ENCODE data around the gene SIPA1L3. TPM values are rescaled to one million over a fixed set of nuclear protein-coding genes. Genes with fewer than 3 reads are reported as not detected.

The SIPA1L3 gene
- total RNA-seq, 1 donor from 2014 or later = 16.5 TPM

DNA sequence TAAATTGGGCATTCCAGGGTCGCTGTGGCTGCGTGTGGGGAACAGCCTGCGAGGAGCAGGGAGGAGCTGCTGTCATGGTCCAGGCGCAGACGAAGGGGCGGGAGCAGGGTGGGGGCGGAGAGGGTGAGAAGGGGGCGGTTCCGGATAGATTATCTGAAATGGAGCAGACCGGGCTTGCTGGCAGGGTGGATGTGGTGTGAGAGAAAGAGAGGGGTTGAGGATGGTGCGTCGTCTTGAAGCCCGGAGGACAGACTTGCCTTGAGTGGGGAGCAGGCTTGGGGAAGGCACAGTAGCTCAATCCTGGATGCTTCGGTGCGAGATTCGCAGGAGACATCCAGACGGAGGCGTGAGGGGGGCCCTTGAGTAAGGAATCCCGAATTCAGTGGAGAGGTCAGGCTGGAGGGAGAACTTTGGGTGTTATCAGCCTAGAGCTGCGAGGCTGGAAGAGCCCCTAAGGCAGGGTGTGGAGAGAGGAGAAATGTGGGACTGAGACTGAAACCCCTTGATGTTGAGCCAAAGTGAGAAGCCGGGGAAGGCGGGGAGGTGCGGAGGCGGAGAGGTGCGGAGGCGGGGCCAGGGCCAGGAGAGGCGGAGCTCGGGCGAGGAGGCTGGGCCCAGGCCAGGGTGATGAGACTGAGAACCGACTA lies 276.4 kb downstream of the SIPA1L3 start:
- intact Hi-C loops (cut with micrococcal nuclease) = no loop called here

DNA sequence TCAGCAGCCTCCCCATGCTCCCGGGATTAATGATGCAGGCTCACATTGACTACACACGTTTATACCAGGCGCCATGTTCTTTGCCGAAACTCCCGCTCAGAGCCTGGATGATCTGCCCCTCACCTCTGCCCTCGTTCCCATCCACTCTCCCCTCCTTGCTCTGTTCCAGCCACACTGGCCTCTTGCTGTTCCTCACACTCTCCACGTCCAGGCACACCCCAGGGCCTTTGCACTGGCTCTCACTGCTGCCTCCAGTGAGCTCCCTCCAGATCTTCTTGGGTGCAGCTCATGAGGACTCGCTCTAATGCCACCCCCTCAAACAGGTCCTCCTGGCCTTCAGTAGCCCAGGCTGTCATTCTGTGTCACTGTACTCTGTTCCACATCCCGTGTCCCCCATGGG lies 277.8 kb downstream of the SIPA1L3 start:
- intact Hi-C loops (cut with micrococcal nuclease) = no loop called here

DNA sequence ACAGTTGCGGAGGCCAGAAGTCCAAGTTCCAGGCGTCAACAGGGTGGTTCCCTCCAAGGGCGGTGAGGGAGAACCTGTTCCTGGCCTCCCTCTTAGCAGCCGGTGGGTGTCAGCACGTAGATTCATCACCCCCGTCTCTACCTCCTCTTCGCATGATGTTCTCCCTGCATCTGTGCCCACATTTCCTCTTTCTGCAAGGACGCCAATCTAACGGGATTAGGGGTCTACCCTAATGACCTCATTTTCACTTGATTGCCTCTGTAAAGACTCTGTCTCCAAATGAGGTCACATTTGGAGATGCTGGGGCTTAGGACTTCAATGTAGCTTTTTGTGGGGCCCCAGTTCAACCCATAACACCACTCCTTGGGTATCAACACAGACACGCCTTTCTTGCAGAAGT lies 278.6 kb downstream of the SIPA1L3 start:
- intact Hi-C loops (cut with micrococcal nuclease) = no loop called here

DNA sequence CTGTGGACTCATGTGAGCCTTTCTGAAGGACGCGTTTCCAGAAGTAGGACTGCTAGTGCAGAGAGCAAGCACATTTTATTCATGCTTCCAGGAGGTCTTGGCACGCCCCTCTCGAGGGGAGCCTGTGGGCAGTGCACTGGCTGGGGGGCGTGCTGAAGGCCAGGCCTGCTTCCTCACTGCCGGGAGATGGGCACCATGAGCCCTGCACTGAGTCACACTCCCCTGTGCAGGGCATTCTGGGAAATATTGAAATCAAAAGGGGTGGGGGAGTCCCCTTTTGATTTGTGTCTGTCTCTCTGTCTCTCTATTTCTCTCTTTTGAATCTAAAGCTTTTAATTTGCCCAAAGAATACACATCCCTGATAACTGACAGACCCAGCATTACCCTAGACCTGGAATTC lies 283.1 kb downstream of the SIPA1L3 start:
- intact Hi-C loops (cut with micrococcal nuclease) = no loop called here

DNA sequence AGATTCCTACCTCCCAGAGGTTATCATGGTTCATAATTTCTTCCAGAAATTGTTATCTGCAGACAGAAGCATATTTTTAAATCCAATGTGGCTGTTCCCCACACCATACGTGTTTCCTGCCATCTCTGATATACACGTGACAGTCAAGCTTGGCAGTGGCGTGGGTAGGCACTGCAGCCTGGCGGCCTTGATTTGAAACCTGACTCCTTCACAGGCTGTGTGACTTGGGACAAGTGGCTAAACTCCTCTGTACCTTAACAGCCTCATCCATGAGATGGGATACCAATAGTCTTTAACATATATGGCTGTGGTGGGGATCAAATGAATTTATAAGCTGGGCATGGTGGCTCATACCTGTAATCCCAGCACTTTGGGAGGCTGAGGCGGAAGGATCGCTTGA lies 283.8 kb downstream of the SIPA1L3 start:
- intact Hi-C loops (cut with micrococcal nuclease) = no loop called here

DNA sequence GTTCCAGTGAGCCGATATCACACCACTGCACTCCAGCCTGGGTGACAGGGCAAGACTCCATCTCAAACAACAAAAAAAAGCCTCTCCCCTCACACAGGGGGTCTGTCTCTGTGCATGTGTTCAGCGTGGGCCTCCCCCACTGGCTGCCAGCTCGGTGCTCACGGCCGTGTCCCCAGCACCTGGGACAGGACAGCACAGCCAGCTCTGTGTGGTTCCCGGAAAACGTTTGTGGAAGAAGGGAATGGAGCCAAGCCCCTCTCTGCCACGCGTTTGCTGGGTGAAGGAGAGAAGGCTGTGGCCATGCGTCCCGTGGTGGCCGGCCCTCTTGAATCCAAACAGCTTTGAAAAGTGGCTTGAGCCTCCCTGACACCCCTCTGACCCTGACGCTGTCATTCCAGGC lies 284.7 kb downstream of the SIPA1L3 start:
- intact Hi-C loops (cut with micrococcal nuclease) = no loop called here

DNA sequence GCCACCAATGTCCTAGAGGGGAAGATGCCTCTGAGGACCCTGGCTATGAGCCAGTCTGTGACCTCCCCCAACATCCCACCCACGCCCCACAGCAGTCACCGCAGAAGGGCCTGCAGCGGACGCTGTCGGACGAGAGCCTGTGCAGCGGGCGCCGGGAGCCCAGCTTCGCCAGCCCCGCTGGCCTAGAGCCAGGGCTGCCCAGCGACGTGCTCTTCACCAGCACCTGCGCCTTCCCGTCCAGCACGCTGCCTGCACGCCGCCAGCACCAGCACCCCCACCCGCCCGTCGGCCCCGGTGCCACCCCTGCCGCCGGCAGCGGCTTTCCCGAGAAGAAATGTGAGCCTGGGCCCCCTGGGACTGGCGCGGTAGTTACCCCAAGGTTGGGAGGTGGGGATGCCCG lies 286.4 kb downstream of the SIPA1L3 start:
- intact Hi-C loops (cut with micrococcal nuclease) = no loop called here

DNA sequence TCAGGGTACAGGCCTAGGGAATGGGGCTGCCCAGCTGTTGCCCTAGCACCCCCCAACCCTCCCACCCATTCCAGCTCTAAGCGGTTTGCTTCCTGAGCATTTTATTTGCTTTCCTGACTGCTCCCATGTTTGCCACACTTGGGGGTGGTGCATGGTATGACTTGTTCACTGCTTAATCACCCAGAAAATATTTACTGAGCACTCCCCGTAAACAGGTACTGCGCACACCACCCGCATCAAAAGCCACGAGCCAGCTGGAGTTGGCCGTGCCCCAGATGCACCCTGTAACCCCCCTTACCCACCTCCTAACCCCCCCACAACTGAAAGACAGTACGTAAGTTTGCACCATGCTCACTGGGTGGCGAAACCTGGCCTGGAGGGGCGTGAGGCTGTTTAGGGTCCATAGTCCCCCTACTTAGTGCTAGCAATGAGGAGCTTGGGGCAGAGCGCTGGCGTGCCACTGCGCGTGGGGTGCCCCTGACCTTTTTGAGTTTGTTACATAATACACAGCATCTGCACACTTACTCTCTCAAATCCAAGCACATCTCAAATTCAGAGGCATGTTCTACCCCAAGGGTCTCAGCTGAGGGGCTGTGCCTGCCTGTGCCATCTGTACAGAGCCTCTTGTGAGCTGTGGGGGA lies 287.2 kb downstream of the SIPA1L3 start:
- intact Hi-C loops (cut with micrococcal nuclease) = no loop called here

DNA sequence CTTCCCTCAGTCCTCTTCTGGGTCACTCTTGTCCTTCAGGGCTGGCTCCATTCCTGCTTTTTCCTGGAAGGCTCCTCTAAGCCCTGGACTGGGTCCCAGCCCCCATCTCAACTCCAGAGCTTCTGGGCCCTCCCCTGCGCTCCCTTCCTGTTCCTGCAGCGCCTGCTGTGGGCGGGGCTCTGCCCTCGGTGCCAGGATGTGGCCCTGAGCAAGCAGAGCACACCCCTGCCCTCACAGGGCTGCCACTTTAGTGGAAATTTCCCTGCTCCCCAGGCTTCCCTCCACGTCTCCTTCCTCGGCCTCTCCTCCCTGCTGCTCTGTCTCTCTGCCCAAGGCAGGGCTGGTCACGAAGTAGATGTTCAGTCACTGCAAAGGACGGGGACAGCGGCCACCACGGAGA lies 288.2 kb downstream of the SIPA1L3 start:
- intact Hi-C loops (cut with micrococcal nuclease) = no loop called here

DNA sequence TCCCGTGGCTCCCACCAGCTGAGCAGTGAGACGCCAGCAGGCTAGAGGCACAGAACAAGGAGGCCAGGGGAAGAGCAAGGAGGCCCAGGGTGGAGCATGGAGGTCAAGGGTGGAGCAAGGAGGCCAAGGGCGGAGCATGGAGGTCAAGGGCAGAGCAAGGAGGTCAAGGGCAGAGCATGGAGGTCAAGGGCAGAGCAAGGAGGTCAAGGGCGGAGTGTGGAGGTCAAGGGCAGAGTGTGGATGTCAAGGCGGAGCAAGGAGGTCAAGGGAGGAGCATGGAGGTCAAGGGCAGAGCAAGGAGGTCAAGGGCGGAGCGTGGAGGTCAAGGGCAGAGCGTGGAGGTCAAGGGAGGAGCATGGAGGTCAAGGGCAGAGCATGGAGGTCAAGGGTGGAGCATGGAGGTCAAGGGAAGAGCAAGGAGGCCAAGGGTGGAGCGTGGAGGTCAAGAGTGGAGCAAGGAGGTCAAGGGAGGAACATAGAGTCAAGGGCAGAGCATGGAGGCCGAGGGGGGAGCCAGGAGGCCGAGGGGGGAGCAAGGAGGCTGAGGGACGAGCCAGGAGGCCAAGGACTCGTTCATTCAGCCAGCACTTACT lies 289.3 kb downstream of the SIPA1L3 start:
- intact Hi-C loops (cut with micrococcal nuclease) = no loop called here

DNA sequence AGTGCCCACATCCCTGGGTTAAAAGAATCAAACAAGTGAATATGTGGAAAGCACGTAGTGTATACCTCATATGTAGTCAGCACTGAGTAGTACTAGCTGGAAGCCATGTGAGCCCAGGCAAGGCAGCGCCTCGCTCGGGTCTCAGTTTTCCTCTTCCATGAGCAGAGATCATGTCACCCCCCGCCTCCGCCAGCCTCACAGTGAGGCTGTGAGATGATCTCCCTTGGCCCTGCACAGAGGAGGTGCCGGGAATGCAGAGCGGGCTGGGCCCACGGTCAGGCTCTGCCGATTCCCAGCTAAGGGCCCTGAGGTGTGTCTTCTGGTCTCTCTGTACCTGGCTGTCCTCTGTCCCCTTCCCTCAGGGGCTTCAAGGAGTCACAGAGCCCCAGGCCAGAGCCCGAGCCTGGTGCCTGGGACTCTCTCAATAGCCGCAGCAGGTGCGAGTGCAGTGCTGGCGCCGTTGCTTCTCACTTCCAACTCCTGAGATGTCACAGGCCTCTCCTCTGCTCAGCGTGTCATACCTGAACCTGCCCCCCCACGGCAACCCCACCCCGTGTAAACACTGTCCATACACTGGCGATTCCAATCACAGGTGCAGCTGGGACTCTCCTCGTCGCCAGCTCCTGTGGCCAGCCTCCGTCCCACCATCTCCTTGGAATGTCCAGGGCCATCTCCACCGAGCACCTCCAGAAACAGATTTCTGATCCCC lies 290.1 kb downstream of the SIPA1L3 start:
- intact Hi-C loops (cut with micrococcal nuclease) = no loop called here

DNA sequence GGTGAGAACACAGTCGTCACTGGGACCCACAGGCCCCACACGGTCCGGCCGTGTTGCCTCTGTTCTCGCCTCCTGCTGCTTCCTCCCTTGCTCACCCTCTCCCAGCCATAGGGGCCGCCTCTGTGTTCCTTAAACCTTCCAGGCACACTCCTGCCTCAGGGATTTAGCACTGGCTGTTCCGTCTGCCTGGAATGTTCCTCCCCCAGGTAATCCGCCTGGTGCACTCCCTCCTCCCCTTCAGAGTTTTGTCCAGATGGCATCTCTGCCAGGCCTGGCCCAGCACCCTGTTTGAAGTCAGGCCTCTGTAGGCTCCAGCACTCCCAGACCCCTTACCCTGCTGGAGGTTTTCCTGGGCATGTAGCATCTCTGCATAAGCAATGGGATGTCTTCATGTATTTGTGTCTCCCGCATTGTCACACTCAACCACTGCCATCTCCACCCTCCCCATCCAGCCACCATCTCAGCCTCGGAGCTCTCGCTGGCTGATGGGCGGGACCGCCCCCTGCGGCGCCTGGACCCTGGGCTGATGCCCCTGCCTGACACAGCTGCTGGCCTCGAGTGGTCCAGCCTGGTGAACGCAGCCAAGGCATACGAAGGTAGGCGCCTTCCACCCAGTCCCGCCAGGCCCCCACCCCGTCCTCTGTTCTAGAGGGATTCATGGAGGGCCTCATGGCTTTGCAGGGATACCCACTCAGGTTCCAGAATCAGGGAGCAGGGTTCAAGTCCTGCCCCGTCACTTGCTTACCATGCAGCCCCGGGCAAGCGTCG lies 291.1 kb downstream of the SIPA1L3 start:
- intact Hi-C loops (cut with micrococcal nuclease) = no loop called here

DNA sequence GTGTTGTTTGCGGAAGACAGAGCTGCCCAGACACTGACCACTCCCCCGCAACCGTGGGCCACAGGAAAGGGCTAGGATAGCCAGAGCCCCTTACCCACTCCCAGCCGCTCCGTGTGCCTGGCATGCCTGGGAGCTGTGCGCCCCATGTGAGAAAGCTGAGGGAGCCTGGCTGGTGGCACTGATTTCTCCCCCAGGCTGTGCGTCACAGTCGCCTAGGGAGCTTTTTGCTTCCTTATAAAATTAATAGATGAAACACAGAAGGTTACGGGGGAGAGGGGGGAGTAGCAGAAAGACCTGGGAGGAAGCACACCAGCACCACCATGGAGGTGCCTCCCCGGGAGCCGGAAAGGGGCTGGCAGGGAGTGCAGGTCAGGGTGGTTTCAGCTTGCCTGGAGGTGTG lies 292.3 kb downstream of the SIPA1L3 start:
- intact Hi-C loops (cut with micrococcal nuclease) = no loop called here

DNA sequence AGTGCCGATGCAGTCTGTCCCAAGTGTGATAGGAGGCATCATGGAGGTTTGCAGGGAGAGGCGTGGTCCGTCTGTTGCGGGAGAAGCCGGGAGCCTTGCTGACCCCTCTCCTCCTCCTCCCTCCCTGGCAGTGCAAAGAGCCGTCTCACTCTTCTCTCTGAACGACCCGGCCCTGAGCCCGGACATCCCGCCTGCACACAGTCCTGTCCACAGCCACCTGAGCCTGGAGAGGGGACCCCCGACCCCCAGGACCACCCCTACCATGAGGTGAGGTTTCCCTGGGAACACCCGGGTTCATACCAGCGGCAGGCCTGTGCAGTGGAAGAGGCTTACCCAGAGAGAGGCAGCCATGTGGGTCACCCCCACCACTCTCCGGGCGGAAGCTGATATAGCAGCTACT lies 294.7 kb downstream of the SIPA1L3 start:
- intact Hi-C loops (cut with micrococcal nuclease) = no loop called here

DNA sequence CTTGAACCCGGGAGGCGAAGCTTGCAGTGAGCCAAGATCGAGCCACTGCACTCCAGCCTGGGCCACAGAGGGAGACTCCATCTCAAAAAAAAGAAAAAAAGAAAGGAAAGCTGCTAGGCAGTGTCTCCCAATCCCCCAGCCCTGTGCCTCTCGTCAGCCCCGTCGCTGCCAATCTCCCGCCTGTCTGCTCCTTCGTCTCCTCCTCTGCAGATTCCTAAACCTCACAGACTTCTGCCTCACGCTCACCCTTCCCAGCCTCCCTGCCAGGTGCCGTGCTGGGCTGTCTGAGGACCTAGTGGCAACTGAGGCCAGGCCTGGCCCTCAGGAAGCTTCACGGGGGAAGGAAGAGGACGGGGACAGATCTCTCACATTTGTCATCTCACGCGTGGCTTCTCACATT lies 295.5 kb downstream of the SIPA1L3 start:
- intact Hi-C loops (cut with micrococcal nuclease) = no loop called here

DNA sequence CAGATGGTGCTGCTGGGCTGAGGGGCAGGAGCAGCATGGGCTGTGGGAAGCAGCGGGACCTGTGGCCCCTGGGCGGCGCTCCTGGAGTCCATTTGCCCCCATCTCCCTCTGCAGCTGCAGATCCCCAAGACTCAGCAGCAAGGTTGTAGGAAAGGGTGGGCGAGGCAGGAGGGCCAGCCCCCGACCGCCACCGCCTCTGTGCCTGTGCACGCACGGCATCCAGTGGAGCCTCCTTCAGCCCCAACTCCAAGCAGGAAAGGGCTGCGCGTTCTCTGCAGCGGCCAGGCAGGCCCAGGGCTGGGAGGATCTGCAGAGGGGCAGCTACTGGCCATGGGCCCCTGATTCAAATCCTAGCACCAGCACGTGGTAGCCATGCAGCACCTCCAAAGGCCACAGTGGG lies 296.2 kb downstream of the SIPA1L3 start:
- intact Hi-C loops (cut with micrococcal nuclease) = no loop called here

DNA sequence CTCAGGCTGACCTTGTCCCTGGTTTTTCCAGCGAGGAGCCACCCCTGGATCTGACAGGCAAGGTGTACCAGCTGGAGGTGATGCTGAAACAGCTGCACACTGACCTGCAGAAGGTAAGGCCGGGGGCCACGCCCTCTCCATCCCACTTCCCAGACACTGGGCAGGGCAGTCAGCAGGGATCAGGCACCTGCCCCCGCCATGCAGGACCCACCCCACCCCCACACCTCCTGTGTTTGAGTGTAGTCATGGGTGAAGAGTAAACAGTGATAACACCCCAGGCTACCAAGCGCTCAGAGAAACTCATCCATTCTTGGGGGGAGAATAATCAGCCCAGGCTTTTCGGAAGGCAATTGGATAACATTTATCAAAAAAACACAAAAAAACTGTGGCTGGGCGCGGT lies 297.1 kb downstream of the SIPA1L3 start:
- intact Hi-C loops (cut with micrococcal nuclease) = no loop called here

DNA sequence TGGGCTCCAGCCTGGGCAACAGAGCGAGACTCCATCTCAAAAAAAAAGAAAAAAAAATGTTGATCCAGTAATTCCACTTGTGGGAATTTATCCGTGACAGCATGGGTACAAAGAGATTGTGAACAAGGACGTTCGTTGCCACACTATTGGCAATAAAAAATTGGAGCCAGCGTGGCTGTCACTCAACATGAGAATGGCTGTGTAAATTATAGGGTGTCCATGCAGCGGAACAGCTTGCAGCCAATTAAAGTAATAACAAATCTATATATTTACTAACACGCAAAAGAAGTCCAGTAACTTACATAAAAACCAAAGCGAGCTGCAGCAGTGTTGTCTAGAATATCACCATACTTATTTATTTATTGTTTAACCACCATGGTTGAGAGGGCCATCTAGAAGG lies 297.7 kb downstream of the SIPA1L3 start:
- intact Hi-C loops (cut with micrococcal nuclease) = no loop called here

DNA sequence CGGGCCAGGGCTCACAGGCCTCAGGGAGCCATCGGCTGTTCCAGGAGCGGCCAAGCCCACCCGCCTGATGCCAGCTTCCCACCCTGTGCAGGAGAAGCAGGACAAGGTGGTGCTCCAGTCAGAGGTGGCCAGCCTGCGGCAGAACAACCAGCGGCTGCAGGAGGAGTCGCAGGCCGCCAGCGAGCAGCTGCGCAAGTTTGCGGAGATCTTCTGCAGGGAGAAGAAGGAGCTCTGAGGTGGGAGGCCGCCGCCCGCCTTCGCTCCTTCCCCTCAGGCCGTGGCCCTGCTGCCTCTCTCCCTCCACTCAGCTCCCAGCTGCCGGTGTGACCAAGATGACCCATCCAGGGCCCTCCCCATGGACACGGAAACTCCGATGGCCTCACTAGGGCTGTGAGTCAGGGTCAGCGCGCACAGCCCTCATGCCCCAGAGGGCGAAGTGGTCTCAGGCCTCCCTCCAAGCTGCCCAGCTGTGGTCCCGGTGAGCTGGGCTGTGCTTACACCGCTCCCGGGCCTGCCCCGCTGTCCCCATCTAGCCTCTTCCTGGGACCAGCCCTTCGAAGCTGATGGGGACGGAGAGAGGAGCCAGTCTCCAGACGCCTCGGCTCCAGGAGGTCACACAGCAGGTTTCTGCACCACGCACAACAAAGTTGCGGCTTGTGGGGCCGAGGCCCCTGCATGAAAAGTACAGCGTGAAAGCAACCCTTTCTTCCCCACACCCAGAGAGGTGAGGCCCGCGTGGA lies 299.2 kb downstream of the SIPA1L3 start:
- intact Hi-C loops (cut with micrococcal nuclease) = no loop called here

DNA sequence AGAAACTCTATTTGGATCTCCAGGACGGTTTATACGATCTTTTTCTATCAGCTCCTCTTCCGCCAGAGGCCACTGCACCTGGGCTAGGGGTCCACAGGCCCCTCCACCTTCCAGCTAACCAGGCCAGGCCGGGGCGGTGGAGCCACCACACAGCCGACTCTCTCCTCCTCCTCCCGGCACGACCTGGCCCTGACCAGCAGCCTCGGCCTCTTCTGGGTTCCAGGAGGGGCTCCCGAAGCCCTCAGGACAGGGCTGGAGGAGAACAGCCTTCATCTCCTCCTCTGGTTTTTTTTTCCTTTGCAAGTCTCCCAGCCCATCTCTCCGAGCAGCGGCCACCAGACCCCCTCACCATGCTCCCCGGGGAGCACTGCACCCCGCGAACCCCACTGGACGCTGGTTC lies 299.9 kb downstream of the SIPA1L3 start:
- intact Hi-C loops (cut with micrococcal nuclease) = no loop called here

DNA sequence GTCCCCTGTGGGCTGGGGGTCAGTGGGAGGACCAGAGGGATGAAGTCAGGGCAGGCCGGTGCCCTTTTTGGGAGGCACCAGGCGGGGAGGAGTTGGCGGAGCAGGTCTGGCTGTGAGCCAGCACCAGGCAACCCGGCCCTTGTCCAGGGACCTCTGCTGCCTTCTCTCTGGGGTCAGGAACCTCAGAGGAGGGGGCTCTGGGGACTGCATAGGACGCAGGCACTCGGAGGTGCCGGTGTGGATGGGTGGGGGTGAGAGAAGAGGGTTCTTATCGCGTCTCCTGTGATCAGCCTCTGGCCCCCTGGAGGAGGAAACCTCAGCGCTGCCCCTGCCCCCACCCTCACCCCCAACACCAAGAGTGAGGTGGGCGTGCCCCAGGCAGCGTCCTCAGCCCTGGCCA lies 300.5 kb downstream of the SIPA1L3 start:
- intact Hi-C loops (cut with micrococcal nuclease) = no loop called here

All from T-helper 1 cell treated with Interleukin-12 subunit alpha and Interleukin-12 subunit beta and Interleukin-4 antibody, amounts not matched to agents 30 ng/mL and 1 ng/mL, for 36 hours (primary cell).